Stimulated activated CD4-positive, alpha-beta T cell treated with anti-CD3 and anti-CD28 coated beads, TNF-alpha, amount 100 ng/mL, for 4 hours (primary cell): ENCODE measurements around the gene RPL7A.
"Not testable (repeated sequence)": the region's sequence is repeated elsewhere in the genome, so short reads cannot be mapped to it uniquely, and the experiment has no call there.

Experiments
- DNase-seq, 3 experiments: peaks; one replicate each; pipeline ENCODE4 v3.0.0-alpha.2; 2020; ENCODE audit warnings: low read depth in 3 of 3

The RPL7A gene

GRCh38 chr9:133347985-133348717 is at the start of gene RPL7A, which contains the start of gene MED22:
TSS of gene RPL7A (plus strand) at chr9:133348218. CDS start at chr9:133348244, 26 bp downstream.
TSS of gene MED22 (minus strand) at chr9:133348131. CDS start at chr9:133346662, 1,469 bp downstream.
- peak; percentile 83 to 88 (median 85) for DNase-seq

- DNase-seq, result not testable (repeated sequence)
Observed at GRCh38 chr9:133299996-133300395, 48.0 kb upstream of the RPL7A start.

GRCh38 chr9:133301253-133302230 is 46.5 kb upstream of the RPL7A start:
- DNase-seq, result no peak

- DNase-seq, result no peak
Observed at GRCh38 chr9:133303266-133304157, 44.5 kb upstream of the RPL7A start.

- no peak for DNase-seq
Observed at GRCh38 chr9:133304158-133304470, 43.9 kb upstream of the RPL7A start.

- DNase-seq, result no peak
Observed at GRCh38 chr9:133304477-133305377, 43.3 kb upstream of the RPL7A start.

GRCh38 chr9:133305731-133306130 is 42.3 kb upstream of the RPL7A start:
- no peak for DNase-seq

GRCh38 chr9:133306242-133307204 is 41.5 kb upstream of the RPL7A start:
- DNase-seq, result no peak

GRCh38 chr9:133307301-133307700 is 40.7 kb upstream of the RPL7A start:
- DNase-seq, result no peak

GRCh38 chr9:133309608-133310007 is 38.4 kb upstream of the RPL7A start:
- DNase-seq, result no peak

GRCh38 chr9:133315997-133316396 is 32.0 kb upstream of the RPL7A start:
- no peak for DNase-seq

GRCh38 chr9:133317551-133317950 is 30.5 kb upstream of the RPL7A start:
- DNase-seq, result not testable (repeated sequence)

GRCh38 chr9:133320421-133320881 is 27.6 kb upstream of the RPL7A start:
- DNase-seq, result no peak

GRCh38 chr9:133321411-133321935 is 26.5 kb upstream of the RPL7A start:
- no peak for DNase-seq

- DNase-seq, result no peak
Observed at GRCh38 chr9:133322701-133323100, 25.3 kb upstream of the RPL7A start.

- DNase-seq, result no peak
Observed at GRCh38 chr9:133323211-133323610, 24.8 kb upstream of the RPL7A start.

GRCh38 chr9:133323991-133324703 is 23.9 kb upstream of the RPL7A start:
- no peak for DNase-seq

GRCh38 chr9:133327021-133327420 is 21.0 kb upstream of the RPL7A start:
- DNase-seq, result not testable (repeated sequence)
